VCaP (cell line): ENCODE data around the gene EFCAB6.

Source experiments
- H3K27ac ChIP-seq: fragments of 450-650 bp; 2 replicates; pipeline ENCODE4 v1.5.1; 2017
- TF ChIP-seq, protein P1 (sequence below): fragments of 450-650 bp; conservative IDR thresholded peaks from 2 replicates; pipeline ENCODE4 v1.5.1; 2017; ENCODE audit warnings: mild to moderate bottlenecking, moderate library complexity

Gene EFCAB6

DNA sequence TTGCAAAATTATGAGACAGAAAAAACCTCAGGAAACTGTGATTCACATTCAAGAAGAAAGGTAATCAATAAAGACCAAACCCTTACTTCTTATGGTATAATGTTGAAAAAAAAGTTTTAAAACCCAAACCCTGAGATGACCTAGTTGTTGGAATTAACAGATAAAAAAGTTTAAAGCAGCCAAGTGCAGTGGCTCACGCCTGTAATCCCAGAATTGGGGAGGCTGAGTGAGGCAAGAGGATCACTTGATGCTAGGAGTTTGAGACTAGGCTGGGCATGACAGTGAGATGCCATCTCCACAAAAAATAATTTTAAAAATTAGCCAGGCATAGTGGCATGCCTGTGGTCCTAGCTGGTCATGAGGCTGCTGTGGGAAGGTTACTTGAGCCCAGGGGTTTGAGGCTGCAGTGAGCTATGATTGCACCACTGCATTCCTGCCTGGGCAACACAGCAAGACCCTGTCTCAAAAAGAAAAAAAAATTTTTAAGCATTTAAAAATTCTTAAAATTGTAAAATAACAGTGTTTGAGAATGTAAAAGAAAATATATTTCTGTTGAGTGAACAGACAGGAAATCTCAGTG, 85.1 kb downstream of the EFCAB6 start:
- H3K27ac ChIP-seq, result no peak overlapping the region
- TF ChIP-seq, protein P1, sequence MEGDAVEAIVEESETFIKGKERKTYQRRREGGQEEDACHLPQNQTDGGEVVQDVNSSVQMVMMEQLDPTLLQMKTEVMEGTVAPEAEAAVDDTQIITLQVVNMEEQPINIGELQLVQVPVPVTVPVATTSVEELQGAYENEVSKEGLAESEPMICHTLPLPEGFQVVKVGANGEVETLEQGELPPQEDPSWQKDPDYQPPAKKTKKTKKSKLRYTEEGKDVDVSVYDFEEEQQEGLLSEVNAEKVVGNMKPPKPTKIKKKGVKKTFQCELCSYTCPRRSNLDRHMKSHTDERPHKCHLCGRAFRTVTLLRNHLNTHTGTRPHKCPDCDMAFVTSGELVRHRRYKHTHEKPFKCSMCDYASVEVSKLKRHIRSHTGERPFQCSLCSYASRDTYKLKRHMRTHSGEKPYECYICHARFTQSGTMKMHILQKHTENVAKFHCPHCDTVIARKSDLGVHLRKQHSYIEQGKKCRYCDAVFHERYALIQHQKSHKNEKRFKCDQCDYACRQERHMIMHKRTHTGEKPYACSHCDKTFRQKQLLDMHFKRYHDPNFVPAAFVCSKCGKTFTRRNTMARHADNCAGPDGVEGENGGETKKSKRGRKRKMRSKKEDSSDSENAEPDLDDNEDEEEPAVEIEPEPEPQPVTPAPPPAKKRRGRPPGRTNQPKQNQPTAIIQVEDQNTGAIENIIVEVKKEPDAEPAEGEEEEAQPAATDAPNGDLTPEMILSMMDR, result no peak

DNA sequence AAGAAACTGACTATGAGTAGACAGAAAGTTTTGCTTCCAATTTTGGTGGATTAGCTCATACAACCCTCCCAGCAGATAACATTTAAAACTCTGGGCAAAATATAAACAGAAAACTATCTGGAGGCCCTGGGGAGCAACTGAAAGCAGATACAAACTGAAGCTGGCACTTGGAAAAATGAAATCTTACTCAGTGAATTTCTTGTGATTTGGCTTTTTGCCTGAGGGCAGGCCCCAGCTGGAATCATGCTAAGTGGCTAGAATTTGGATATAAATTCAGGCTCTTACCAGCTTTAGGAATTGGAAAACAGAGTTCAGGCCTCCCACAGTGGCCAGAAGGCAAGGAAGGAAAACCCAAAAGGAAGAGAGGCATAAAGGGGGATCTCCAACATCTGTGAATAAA, 85.8 kb downstream of the EFCAB6 start:
- no peak overlapping the region for H3K27ac ChIP-seq
- TF ChIP-seq, protein P1, result no peak

DNA sequence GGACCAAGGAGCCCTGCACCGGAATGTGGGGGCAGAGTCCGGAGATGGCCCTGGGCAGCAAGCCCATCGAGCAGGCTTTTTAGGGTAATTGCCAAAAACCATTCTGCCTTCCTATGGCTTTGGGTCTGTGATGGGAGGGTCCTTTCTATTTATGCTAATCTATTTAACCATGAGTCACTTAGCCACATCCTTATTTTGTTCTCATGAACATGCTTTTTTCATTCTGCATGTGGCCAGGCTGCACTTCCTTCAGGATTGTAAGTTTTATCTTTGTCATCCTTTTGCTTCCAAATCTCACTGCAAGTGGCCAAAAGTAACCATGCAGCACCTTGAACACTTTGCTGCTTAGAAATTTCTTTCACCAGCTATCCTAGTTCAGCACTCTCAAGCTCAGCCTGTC, 88.3 kb downstream of the EFCAB6 start:
- H3K27ac ChIP-seq, result no peak overlapping the region
- TF ChIP-seq, protein P1, result no peak

DNA sequence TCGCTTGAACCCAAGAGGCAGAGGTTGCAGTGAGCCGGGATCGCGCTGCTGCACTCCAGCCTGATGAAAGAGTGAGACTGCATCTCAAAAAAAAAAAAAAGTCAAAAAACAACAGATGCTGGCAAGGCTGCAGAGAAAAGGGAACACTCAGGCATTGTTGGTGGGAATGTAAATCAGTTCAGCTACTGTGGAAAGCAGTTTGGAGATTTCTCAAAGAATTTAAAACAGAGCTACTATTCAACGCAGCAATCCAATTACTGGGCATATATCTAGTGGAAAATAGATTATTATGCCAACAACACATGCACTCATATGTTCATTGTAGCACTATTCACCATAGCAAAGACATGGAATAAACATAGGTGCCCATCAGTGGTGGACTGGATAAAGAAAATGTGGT, 89.7 kb downstream of the EFCAB6 start:
- H3K27ac ChIP-seq, result no peak overlapping the region
- TF ChIP-seq, protein P1, result no peak

DNA sequence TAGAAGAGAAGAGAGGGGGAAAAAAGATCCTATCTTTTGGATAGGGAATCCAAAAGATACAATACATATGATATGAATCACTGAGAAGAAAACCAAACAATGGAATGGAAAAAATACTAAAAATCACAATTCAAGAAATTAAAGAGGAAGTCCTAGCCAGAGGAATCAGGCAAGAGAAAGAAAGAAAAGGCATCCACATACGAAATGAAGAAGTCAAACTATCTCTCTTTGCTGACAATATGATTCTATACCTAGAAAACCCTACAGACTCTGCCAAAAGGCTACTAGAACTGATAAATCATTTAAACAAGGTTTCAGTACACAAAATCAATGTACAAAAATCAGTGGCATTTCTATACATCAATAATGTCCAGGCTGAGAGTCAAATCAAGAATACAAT, 91.4 kb downstream of the EFCAB6 start:
- H3K27ac ChIP-seq, result no peak overlapping the region
- TF ChIP-seq, protein P1, result no peak

DNA sequence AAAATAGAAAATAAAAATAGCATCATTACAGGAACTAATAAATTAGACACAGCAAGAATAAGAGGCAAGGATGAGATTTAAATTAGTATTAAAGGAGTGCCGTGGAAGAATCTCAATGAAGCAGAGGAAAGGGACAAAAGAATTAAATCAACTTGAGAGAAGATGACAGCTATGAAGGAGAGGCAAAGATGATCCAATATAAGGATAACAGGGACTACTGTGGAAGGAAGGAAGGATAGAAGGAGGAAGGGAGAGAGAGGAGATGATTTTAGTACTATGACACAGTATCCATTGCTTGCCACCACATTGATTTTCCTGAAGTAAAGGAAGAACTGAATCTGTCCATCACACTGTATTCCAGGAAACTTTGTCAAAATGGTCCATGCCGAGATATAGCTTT, 98.0 kb downstream of the EFCAB6 start:
- no peak overlapping the region for H3K27ac ChIP-seq
- TF ChIP-seq, protein P1, result no peak

DNA sequence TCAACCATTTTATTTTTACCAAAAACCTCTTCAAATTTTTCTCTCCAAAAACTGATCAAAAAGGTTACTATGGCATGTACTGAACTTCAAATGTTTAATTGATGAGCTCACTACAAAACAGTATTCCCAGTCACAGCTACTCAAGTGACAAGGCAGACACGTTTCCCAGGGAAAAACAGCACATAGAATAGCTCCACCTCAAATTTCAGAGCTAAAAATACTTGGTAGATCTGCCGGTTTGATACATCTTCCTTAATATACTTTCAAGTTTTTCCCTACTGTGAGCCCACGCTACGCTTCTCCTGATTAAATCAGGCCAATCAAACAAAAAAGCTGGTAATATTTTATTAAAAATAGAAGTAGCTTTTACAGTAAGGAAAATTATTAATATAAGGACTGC, 100.4 kb downstream of the EFCAB6 start:
- TF ChIP-seq, protein P1, result no peak

More for the DNA sequence above, 100.4 kb downstream of the EFCAB6 start:
- H3K27ac ChIP-seq, result no peak overlapping the region
